ENCODE data around the gene PTPN11.

Gene PTPN11

GRCh38 chr12:112524676-112525425, 106.1 kb downstream of the PTPN11 start:
- TF ChIP-seq CTCF (conservative IDR thresholded peaks at IDR 0.05) = peak; percentile 53
- no peak overlapping the region for H3K27ac ChIP-seq

GRCh38 chr12:112525426-112525809, 106.7 kb downstream of the PTPN11 start:
- no peak overlapping the region for H3K27ac ChIP-seq
- no peak for TF ChIP-seq CTCF (conservative IDR thresholded peaks at IDR 0.05)

- no peak for TF ChIP-seq CTCF (conservative IDR thresholded peaks at IDR 0.05)
- no peak overlapping the region for H3K27ac ChIP-seq
These were observed 108.3 kb downstream of the PTPN11 start for GRCh38 chr12:112527082-112527481.

- TF ChIP-seq CTCF (conservative IDR thresholded peaks at IDR 0.05) = no peak
- H3K27ac ChIP-seq = no peak overlapping the region
These were observed 108.8 kb downstream of the PTPN11 start for GRCh38 chr12:112527501-112527900.

GRCh38 chr12:112528521-112528920, 109.8 kb downstream of the PTPN11 start:
- no peak overlapping the region for H3K27ac ChIP-seq
- TF ChIP-seq CTCF (conservative IDR thresholded peaks at IDR 0.05) = no peak

GRCh38 chr12:112530941-112531340, 112.2 kb downstream of the PTPN11 start:
- TF ChIP-seq CTCF (conservative IDR thresholded peaks at IDR 0.05) = no peak
- H3K27ac ChIP-seq = no peak overlapping the region

GRCh38 chr12:112532106-112532505, 113.4 kb downstream of the PTPN11 start:
- H3K27ac ChIP-seq = no peak overlapping the region
- no peak for TF ChIP-seq CTCF (conservative IDR thresholded peaks at IDR 0.05)

Data from VCaP (cell line).